ENCODE data around the gene SPRR4.
A peak's percentile ranks its signal among the peaks of the same experiment; 100 is the strongest.
"Not testable (repeated sequence)": the region's sequence is repeated elsewhere in the genome, so short reads cannot be mapped to it uniquely, and the experiment has no call there.

SPRR4 gene

GRCh38 chr1:152967201-152967600 is 3.2 kb upstream of the SPRR4 start:
- DNase-seq = no peak

GRCh38 chr1:152968248-152968647 is 2.2 kb upstream of the SPRR4 start:
- DNase-seq = no peak

- DNase-seq = no peak
Observed at GRCh38 chr1:152969036-152969435, 1.4 kb upstream of the SPRR4 start.

GRCh38 chr1:152972196-152972886 is 1.9 kb downstream of the SPRR4 start:
- DNase-seq = no peak

GRCh38 chr1:152976688-152977087 is 6.2 kb downstream of the SPRR4 start:
- DNase-seq = no peak

GRCh38 chr1:152977614-152978013 is 7.2 kb downstream of the SPRR4 start:
- no peak for DNase-seq

GRCh38 chr1:152980676-152981075 is 10.2 kb downstream of the SPRR4 start:
- no peak for DNase-seq

- no peak for DNase-seq
Observed at GRCh38 chr1:152981146-152981871, 10.9 kb downstream of the SPRR4 start.

- no peak for DNase-seq
Observed at GRCh38 chr1:152982076-152982475, 11.6 kb downstream of the SPRR4 start.

- DNase-seq = no peak
Observed at GRCh38 chr1:152983234-152983633, 12.8 kb downstream of the SPRR4 start.

GRCh38 chr1:152983743-152984142 is 13.3 kb downstream of the SPRR4 start, which contains the start of gene SPRR1A:
TSS of gene SPRR1A (plus strand) at chr1:152984081. CDS start at chr1:152985231, 1,150 bp downstream.
- DNase-seq = no peak

- DNase-seq = no peak
Observed at GRCh38 chr1:152986578-152986977, 16.1 kb downstream of the SPRR4 start.

GRCh38 chr1:152993186-152993585 is 22.7 kb downstream of the SPRR4 start:
- no peak for DNase-seq

GRCh38 chr1:152995842-152996241 is 25.4 kb downstream of the SPRR4 start:
- DNase-seq = no peak

- peak in 4 of 14 donors; percentile 4 to 24 (median 17) for DNase-seq
Observed at GRCh38 chr1:152996633-152997400, 26.4 kb downstream of the SPRR4 start.

- no peak for DNase-seq
Observed at GRCh38 chr1:152997901-152998300, 27.5 kb downstream of the SPRR4 start.

- no peak for DNase-seq
Observed at GRCh38 chr1:152998476-152998875, 28.0 kb downstream of the SPRR4 start.

- no peak for DNase-seq
Observed at GRCh38 chr1:152999818-153000217, 29.4 kb downstream of the SPRR4 start.

- no peak for DNase-seq
Observed at GRCh38 chr1:153000294-153000693, 29.8 kb downstream of the SPRR4 start.

- DNase-seq = no peak
Observed at GRCh38 chr1:153001382-153001781, 30.9 kb downstream of the SPRR4 start, which contains the start of gene SPRR3. TSS of gene SPRR3 (plus strand) at chr1:153001749. CDS start at chr1:153003021, 1,272 bp downstream.

GRCh38 chr1:153011235-153011758 is 40.8 kb downstream of the SPRR4 start:
- DNase-seq = not testable (repeated sequence)

- not testable (repeated sequence) for DNase-seq
Observed at GRCh38 chr1:153021829-153022228, 51.4 kb downstream of the SPRR4 start.
